HG03571 (cell line): ENCODE results near the gene WDR37.

ENCODE experiments used
- ATAC-seq: cut with Tn5 transposase; IDR thresholded peaks from one replicate; pipeline ENCODE4 v1.9.1; 2021; ENCODE audit not compliant: unreplicated experiment

Gene WDR37

GRCh38 chr10:1180836-1181235, 124.7 kb downstream of the WDR37 start:
- no peak for ATAC-seq
